ENCODE measurements around the gene DOHH.
A peak's percentile ranks its signal among the peaks of the same experiment; 100 is the strongest.

DOHH gene

DNA sequence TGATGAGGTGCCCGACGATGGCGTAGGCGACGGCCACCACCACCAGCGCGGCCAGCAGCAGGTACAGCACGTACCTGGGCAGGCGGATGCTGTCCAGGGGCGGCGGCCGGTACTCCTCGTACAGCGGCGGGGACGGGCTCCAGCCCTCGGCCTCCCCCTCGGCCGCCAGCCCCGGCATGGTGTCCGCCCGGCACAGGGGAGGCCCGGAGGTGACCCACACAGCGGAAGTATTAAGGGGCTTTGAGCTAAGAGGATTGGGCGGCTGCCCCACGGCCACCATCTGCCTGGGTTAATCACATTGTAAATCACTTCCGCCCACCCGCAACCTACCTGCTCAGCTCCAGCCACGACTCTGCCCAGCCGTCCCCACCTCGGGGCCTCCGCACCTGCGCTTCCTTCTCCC is 17.2 kb downstream of the DOHH start, which contains the start of gene SMIM44:
Gene SMIM44 (minus strand): TSS at position 216 of the 403 bp plus-strand sequence. CDS start 38 bp downstream, at position 178.
- no peak within 1 kb of the TSS for H3K9ac ChIP-seq (ENCODE audit: low read length)

DNA sequence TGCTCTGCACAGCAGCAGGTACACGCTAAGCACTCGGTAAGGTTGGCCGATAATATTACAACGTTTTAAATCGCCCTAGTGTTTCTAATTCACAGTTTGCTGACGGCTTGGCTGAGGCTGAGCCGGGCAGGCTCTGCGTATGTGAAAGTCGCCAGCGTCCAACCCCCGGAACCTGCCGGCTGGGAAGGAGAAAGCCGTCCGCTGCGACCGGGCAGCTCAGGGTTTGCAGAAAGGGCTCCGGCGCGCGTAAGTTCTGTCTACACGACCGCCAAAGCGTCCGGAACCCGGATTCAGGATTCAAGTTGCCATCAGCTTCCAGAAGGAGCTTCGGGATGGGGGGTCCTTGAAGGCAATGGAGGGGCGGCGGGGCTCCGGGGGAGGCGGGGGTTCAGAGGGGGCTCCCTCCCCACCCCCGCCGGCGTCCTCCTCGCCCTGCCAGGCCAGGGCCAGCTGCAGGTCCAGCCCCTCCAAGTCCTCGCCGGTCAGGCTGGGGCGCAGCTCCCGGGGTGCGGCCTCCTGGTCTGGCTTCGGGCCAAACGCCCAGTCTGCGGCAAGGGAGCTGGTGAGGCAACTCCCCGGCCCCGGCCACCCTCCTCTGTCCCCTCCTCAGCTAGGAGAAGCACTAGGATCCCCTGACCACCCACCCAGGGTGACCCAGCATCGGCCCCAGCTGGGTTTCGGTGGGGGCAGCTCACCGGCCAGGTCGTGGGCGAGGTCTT is 17.8 kb downstream of the DOHH start:
- no peak overlapping the region for H3K27ac ChIP-seq (ENCODE audit: low read depth, low read length, poor library complexity, severe bottlenecking)
- H3K4me2 ChIP-seq (ENCODE audit: low read length), result no peak overlapping the region
- H2AFZ ChIP-seq (ENCODE audit: low read length), result no peak overlapping the region
- no peaks in the 10 kb centered on the region for H3K9me3 ChIP-seq (ENCODE audit: low read length)
- H3K9me2 ChIP-seq (ENCODE audit: low read depth, low read length), result no peaks in the 10 kb centered on the region
- no peaks in the 10 kb centered on the region for H3K79me2 ChIP-seq (ENCODE audit: insufficient read depth, low read length)
- no peaks in the 10 kb centered on the region for H4K20me1 ChIP-seq (ENCODE audit: insufficient read depth, low read length)
- TF ChIP-seq, protein P1, sequence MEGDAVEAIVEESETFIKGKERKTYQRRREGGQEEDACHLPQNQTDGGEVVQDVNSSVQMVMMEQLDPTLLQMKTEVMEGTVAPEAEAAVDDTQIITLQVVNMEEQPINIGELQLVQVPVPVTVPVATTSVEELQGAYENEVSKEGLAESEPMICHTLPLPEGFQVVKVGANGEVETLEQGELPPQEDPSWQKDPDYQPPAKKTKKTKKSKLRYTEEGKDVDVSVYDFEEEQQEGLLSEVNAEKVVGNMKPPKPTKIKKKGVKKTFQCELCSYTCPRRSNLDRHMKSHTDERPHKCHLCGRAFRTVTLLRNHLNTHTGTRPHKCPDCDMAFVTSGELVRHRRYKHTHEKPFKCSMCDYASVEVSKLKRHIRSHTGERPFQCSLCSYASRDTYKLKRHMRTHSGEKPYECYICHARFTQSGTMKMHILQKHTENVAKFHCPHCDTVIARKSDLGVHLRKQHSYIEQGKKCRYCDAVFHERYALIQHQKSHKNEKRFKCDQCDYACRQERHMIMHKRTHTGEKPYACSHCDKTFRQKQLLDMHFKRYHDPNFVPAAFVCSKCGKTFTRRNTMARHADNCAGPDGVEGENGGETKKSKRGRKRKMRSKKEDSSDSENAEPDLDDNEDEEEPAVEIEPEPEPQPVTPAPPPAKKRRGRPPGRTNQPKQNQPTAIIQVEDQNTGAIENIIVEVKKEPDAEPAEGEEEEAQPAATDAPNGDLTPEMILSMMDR (IDR thresholded peaks at IDR 0.05; ENCODE audit: low read length), result no peak
- no peak for TF ChIP-seq EZH2 (IDR thresholded peaks at IDR 0.05; ENCODE audit: borderline replicate concordance, low read length)
- H3F3A ChIP-seq (ENCODE audit: insufficient read depth, low read length), result no peaks in the 10 kb centered on the region
- H3K36me3 ChIP-seq (ENCODE audit: insufficient read depth, low read length), result no peaks in the 10 kb centered on the region
- H3K27me3 ChIP-seq (ENCODE audit: insufficient read depth, low read length), result no peaks in the 10 kb centered on the region
- H3K4me1 ChIP-seq (ENCODE audit: insufficient read depth, low read length, severe bottlenecking), result peaks cover 28% of the 10 kb centered on the region
- H3K9ac ChIP-seq (ENCODE audit: low read length), result no peak overlapping the region
- no peak overlapping the region for H3K4me3 ChIP-seq (ENCODE audit: low read depth, low read length, poor library complexity, severe bottlenecking)

More for the DNA sequence above, 17.2 kb downstream of the DOHH start, which contains the start of gene SMIM44:
- Histone ChIP-seq H2AFZ (ENCODE audit: low read length) (no peak within 1 kb of the TSS), H3K27me3 (ENCODE audit: insufficient read depth, low read length) (no peaks in the 10 kb centered on the region), H4K20me1 (ENCODE audit: insufficient read depth, low read length) (no peaks in the 10 kb centered on the region), H3K9me3 (ENCODE audit: low read length) (no peaks in the 10 kb centered on the region), H3F3A (ENCODE audit: insufficient read depth, low read length) (no peaks in the 10 kb centered on the region), H3K4me1 (ENCODE audit: insufficient read depth, low read length, severe bottlenecking) (peaks cover 28% of the 10 kb centered on the region), H3K36me3 (ENCODE audit: insufficient read depth, low read length) (no peaks in the 10 kb centered on the region; the same call in 1 of the 2 replicates), H3K4me2 (ENCODE audit: low read length) (no peak within 1 kb of the TSS), H3K9me2 (ENCODE audit: low read depth, low read length) (no peaks in the 10 kb centered on the region), H3K79me2 (ENCODE audit: insufficient read depth, low read length) (no peaks in the 10 kb centered on the region), H3K27ac (ENCODE audit: low read depth, low read length, poor library complexity, severe bottlenecking) (no peak within 1 kb of the TSS), H3K4me3 (ENCODE audit: low read depth, low read length, poor library complexity, severe bottlenecking) (no peak within 1 kb of the TSS)
- TF ChIP-seq, protein P1 (IDR thresholded peaks at IDR 0.05; ENCODE audit: low read length), result no peak
- no peak for TF ChIP-seq EZH2 (IDR thresholded peaks at IDR 0.05; ENCODE audit: borderline replicate concordance, low read length)

DNA sequence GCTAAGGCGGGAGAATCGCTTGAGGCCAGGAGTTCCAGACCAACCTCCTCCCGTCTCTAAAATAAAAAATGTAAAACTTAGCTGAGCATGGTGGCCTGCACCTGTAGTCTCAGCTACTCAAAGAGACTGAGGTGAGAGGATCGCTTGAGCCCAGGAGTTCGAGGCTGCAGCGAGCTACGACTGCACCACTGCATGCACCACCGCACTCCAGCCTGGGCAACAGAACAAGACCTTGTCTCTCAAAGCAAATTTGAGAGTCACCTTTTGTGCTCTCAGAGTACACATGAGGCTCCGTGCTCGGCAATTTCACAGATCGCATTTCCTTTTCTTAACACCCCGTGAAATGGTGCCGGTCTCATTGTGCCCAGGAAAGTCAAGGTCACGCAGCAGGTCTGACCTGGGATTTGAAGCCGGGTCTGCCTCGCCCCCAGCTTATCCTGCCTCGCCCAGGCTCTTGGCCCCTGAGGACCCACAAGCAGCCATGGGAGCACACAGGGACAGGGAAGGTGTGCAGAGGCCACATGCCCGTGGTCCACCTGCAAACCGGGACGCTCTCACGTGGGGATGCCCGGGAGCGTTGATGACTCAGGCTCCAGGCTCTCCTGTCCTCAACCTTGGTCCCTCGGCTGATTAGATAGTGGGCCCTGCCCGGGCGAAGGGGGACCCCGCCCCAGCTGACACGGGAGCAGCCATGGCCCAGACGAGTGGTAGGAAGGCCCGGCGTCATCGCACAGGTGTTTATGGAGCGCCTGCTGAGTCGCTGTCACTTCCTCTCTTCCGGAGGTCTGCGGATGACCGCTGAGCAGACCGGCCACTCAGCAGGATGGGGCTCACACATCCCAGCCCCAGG is 19.0 kb downstream of the DOHH start:
- Histone ChIP-seq H3K4me2 (ENCODE audit: low read length) (peak overlapping the region; percentile 60), H3K79me2 (ENCODE audit: insufficient read depth, low read length) (no peaks in the 10 kb centered on the region), H3K27me3 (ENCODE audit: insufficient read depth, low read length) (no peaks in the 10 kb centered on the region), H3K4me1 (ENCODE audit: insufficient read depth, low read length, severe bottlenecking) (peaks cover 28% of the 10 kb centered on the region), H3K9me3 (ENCODE audit: low read length) (no peaks in the 10 kb centered on the region), H3K27ac (ENCODE audit: low read depth, low read length, poor library complexity, severe bottlenecking) (peak overlapping the region; percentile 85), H2AFZ (ENCODE audit: low read length) (no peak overlapping the region), H4K20me1 (ENCODE audit: insufficient read depth, low read length) (no peaks in the 10 kb centered on the region), H3F3A (ENCODE audit: insufficient read depth, low read length) (no peaks in the 10 kb centered on the region), H3K9me2 (ENCODE audit: low read depth, low read length) (no peaks in the 10 kb centered on the region), H3K9ac (ENCODE audit: low read length) (peak overlapping the region; percentile 40), H3K36me3 (ENCODE audit: insufficient read depth, low read length) (no peaks in the 10 kb centered on the region), H3K4me3 (ENCODE audit: low read depth, low read length, poor library complexity, severe bottlenecking) (peak overlapping the region; percentile 6)
- no peak for TF ChIP-seq EZH2 (IDR thresholded peaks at IDR 0.05; ENCODE audit: borderline replicate concordance, low read length)
